Amniotic stem cell (primary cell): ENCODE data around the gene EVI5.
"Not testable (repeated sequence)": the region's sequence is repeated elsewhere in the genome, so short reads cannot be mapped to it uniquely, and the experiment has no call there.

Experiments
- DNase-seq: peaks from one replicate; lab custom pipeline; 2025; lab: John Stamatoyannopoulos, UW

EVI5 gene

DNA sequence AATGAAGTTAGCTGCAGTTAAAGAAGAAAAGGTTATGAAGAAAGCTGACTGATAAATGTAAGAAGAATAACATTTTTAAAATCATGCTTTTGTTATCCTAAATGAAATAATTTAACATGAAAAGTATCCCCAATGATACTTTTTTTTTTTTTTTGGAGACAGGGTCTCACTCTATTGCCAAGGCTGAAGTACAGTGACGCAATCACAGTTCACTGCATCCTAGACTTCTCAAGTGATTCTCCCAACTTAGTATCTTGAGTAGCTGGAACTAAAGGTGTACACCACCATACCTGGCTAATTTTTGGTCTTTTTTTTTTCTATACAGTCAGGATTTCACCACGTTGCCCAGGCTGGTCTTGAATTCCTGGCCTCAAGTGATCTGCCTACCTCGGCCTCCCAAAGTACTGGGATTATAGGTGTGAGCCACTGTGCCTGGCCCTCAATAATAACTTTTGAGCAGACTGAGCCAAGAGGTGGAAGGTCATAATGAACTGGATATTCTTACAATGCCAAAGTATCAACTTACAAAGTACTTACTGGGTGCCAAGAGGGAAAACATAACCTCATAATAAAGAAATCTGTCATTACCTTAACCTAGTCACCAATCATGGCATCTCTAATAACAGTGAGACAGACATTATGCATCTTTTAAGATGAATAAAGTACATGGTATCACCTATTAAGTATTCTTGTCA lies 94.5 kb downstream of the EVI5 start:
- no peak for DNase-seq

DNA sequence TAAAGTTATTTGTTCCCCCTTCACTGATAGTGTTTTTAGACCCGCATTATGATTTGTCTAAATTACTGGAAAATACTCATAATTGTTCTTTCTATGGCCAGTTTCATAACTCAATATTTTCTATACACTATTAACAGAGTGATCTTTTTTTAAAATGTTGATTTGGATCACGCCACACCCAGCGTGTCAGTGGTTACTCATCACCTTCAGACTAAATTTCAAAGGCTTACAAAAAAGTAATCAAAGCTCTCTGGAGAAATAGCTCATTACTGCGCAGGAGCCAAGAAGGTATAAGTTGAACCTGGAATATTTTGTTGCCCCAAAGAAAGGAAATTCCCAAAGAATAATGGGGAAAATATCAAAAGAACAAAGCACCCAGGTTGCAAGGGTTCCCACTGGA lies 104.9 kb downstream of the EVI5 start:
- no peak for DNase-seq

DNA sequence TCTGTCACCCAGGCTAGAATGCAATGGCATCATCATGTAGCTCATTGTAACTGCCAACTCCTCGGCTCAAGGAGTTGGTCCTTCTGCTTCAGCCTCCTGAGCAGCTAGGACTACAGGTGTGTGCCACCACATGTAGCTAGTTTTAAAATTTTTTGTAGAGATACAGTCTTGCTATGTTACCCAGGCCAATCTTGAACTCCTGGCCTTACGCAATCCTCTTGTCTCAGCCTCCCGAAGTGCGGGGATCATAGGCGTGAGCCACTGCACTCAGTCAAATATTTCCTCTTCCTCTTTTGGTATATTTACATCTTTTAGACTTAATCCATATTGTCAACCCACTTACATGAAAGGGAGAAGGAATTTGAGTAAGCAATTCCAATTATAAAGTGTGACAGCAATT lies 121.1 kb downstream of the EVI5 start:
- DNase-seq, result no peak

DNA sequence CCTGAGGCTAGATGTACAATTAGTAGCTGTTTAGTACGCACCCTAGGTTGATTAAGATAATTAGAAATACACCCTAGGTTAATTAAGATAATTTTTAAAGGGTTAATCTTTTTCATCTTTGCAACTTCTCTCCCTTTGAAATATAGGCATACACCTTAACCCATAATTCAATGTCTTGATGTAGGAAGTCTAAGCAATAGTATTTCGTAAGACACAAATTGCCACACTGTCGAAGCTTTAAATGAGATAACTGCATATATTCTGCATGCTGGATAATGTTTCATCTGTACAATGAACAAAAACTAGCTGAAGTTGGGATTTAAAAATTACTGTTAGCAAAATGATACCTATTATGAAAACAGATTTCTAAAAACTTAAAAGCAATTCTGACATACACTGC lies 122.9 kb downstream of the EVI5 start:
- DNase-seq, result no peak

DNA sequence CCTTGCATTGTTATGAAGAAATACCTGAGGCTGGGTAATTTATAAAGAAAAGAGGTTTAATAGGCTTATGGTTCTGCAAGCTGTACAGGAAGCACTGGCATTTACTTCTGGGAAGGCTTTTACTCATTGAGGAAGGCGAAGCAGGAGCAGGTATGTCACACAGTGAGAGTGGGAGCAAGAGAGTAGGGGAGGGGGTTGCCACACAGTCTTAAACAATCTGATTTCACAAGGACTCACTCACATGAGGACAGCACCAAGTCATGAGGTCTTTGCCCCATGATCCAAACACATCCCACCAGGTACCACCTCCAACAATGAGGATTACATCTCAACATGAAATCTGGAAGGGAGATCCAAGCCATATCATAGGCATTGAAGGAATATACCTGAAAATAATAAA lies 127.2 kb downstream of the EVI5 start:
- DNase-seq, result no peak

DNA sequence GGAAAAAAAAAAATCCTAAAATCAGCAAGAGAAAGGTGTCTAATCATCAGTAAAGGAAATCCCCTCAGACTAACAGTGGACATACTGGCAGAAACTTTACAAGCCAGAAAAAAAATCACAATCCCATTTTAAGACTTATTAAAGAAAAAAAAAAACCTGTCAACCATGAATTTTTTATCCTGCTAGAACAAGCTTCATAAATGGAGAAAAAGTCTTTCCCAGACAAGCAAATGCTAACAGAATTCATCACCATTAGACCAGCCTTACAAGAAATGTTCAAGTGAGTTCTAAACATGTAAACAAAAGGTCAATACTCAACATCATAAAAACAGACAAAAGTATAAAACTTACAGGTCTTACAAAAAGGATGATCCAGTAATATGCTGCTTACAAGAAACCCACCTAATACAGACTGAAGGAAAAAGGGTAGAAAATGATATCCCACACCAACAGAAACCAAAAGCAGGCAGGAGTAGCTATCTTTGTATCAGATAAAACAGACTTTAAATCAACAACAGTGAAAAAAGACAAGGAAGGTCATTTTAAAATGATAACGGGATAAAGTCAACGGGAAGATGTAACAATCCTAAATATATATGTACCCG lies 129.6 kb downstream of the EVI5 start:
- DNase-seq, result no peak

DNA sequence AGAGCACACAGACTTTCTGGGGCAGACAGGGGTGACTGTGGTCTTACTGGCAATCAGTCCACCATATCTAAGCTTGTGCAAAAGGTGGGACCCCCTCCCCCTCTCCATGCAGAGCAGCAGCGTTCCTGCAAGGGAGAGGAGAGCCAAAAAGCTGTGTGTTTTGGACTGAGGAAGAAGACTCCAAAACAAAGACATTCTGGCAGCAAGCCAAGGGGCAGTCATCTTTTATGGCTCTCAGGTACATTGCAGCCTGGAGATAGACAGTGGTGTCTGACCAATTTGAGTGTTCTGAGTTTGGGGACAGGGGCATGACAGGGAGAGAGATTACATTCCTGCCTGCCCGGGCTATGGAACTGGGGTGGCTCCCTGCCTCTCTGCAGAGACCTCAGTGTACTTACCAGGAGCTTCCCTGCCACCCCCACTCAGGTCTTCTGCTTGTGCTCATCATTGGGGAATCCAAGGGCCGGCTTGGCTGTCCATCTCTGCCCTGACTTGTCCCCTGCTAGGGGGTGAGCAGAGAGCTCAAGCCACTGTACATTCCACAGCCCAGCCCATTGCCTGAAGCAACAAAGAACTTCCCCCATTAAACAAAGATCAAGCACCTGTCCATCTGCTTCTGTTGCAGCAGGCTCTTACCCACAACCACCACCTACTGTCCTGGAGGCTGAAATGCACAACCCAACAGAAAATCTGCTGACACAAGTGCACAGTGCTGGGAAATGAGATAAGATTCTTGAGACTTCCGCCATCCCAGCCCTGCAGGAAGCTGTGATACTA lies 131.1 kb downstream of the EVI5 start:
- no peak for DNase-seq

DNA sequence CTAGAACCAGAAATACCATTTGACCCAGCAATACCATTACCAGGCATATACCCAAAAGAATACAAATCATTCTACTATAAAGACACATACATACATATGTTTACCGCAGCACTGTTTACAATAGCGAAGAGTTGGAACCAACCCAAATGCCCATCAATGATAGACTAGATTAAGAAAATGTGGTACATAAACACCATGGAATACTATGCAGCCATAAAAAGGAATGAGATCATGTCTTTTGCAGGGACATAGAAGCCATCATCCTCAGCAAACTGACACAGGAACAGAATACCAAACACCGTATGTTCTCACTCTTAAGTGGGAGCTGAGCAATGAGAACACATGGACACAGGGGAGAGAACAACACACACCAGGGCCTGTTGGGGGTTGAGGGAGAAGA lies 144.2 kb downstream of the EVI5 start:
- not testable (repeated sequence) for DNase-seq

DNA sequence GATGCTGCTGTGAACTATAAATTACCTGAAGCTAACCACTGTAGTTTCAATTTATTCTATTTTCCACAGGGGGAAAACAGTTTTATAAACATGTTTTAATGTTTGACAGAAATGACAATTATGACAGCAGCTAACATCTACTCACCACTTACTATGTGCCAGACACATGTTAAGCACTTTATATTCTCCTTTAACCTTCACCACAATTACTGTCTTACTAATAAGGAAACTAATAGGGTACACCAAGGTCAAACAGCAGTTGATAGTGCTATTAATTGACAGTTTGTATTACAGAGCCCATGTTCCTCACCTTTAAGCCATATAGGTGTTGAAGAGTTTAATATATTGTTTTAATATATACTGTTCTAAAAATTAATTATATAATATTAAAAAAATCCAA lies 146.4 kb downstream of the EVI5 start:
- no peak for DNase-seq

DNA sequence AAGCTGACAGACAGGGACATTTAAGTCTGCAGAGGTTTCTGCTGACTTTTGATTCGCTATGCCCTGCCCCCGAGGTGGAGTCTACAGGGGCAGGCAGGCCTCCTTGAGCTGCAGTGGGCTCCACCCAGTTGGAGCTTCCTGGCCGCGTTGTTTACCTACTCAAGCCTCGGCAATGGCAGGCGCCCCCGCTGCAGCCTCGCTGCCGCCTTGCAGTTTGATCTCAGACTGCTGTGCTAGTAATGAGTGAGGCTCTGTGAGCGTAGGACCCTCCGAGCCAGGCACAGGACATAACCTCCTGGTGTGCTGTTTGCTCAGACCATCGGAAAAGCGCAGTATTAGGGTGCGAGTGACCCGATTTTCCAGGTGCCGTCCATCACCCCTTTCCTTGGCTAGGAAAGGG lies 149.7 kb downstream of the EVI5 start:
- DNase-seq, result not testable (repeated sequence)

DNA sequence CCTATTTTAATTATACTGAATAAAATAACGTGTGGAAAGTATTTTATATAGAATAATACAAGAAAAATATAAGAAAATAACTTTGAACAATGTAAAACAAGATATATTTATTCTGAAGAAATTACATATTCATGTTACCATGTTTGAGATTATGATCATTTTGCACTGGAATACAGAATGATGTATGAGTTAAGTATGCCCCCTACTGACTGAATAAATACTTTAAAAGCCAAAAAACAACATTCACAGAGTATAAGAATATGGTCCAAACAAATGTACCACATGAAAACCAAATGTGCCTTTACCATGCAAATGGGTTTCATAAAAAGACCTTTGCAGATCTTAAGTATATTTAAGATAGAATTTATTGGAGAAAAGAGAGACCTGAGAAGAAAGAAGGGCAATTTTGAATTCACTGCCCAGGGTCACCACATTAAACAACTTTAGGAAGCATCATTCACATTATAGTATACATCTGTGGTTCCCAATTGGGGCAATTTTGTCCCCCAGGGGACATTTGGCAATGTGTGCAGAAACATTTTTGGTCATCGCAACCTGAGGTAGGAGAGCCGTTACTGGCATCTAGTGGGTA lies 161.6 kb downstream of the EVI5 start:
- DNase-seq, result no peak

DNA sequence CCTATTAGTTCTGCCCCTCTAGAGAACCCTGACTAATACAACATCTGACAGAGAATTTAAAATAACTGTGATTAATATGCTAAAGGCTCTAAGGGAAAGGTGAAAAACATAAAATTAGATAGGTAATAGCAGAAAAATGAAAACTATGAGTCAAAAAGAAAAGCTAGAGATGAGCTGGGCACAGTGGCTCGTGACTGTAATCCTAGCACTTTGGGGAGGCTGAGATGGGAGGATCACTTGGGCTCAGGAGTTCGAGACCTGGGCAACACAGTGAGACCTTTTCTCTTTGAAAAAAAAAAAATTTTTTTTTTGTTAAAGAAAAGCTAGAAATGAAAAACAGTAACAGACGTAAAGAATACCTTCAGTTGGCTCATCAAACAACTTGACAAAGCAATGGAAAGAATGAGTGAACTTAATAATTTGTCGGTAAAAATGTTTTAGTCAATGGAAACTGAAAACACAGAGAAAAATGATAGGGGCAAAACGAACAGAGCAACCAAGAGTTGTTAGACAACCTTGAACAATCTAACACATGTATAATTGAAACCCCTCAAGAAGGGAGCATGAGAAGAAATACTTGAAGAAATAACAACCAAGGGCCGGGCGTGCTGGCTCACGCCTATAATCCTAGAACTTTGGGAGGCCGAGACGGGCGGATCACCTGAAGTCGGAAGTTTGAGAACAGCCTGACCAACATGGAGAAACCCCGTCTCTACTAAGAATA lies 165.3 kb downstream of the EVI5 start:
- DNase-seq, result no peak

DNA sequence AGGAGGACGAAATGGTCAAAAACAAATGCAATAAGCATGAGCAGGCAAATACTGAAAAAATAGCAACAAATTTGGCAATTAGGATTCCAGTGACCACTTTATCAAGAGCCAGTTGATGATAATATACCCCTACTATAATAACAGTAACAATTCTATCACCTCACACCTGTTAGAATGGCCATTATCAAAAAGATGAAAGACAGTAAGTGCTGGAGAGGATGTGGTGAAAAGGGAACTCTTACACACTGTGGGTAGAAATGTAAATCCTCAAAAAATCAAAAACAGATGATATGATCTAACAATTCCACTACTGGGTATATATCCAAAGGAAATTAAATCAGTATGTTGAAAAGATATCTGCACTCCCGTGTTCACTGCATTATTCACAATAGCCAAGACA lies 183.9 kb downstream of the EVI5 start:
- no peak for DNase-seq

DNA sequence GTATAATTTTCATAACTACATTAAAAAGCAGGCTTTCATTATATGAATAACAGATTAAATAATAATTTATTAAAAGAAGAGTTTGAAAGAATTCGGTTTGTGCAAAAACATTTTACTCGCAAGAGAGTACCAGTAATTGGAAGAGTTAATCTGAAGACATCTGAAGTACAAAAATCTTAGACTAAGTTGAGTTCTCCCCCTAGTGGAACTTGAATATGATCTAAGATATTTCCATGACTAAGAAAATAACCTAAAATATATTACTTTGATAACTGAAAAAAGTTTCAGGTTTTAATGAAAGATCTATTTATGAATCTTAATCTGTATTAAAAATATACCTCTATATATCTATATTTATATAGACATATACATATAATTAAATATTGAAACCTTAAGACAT lies 185.7 kb downstream of the EVI5 start:
- no peak for DNase-seq

DNA sequence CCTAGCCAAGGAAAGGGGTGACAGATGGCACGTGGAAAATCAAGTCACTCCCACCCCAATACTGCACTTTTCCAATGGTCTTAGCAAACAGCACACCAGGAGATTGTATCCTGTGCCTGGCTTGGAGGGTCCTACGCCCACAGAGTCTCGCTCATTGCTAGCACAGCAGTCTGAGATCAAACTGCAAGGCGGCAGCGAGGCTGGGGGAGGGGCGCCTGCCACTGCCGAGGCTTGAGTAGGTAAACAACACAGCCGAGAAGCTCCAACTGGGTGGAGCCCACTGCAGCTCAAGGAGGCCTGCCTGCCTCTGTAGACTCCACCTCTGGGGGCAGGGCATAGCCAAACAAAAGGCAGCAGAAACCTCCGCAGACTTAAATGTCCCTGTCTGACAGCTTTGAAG lies 195.5 kb downstream of the EVI5 start:
- not testable (repeated sequence) for DNase-seq

DNA sequence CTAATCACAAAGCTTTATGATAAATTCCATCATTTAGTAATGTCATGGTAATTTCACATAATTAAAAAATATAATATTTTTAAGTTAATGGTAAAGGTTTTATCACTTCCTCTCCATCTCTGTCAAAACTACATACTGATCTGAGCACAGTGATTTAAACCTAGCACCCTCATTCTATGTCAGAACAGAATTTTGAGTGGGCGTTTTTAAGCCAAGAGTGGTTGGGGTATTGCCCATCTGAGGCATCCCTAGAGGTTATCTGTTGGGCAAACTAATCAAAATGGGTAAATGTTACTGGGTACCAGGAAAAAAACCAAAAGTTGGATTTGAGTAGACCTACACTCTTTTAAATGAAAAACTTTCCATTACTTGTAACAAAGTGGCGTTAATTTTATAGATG lies 197.5 kb downstream of the EVI5 start:
- no peak for DNase-seq

DNA sequence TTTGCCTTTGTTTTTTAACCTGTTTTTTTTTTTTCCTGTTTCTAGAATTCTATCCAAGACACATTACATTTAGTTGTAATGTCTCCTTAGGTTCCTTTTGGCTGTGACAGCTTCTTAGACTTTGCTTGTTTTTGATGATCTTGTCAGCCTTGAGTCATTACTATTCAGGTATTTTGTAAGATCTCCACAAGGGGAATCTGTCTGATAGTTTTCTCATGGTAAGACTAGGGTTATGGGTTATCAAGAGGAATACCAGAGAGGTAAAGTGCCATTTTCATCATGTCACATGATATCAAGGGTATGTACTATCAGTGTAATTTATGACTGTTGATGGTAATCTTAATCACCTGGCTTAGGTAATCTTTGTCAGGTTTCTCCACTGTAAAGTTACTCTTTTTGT lies 199.1 kb downstream of the EVI5 start:
- no peak for DNase-seq

DNA sequence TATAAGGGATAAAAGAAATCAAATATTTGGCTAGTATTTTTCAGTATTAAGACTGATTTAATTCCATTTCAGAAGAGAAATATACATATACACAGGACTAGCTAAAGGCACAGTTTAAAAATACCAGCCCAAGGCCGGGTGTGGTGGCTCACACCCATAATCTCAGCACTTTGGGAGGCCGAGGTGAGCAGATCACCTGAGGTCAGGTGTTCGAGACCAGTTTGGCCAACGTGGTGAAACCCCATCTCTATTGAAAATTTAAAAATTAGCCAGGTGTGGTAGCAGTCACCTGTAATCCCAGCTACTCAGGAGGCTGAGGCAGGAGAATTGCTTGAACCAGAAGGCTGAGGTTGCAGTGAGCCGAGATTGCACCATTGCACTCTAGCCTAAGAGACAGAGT lies 200.1 kb downstream of the EVI5 start:
- not testable (repeated sequence) for DNase-seq

DNA sequence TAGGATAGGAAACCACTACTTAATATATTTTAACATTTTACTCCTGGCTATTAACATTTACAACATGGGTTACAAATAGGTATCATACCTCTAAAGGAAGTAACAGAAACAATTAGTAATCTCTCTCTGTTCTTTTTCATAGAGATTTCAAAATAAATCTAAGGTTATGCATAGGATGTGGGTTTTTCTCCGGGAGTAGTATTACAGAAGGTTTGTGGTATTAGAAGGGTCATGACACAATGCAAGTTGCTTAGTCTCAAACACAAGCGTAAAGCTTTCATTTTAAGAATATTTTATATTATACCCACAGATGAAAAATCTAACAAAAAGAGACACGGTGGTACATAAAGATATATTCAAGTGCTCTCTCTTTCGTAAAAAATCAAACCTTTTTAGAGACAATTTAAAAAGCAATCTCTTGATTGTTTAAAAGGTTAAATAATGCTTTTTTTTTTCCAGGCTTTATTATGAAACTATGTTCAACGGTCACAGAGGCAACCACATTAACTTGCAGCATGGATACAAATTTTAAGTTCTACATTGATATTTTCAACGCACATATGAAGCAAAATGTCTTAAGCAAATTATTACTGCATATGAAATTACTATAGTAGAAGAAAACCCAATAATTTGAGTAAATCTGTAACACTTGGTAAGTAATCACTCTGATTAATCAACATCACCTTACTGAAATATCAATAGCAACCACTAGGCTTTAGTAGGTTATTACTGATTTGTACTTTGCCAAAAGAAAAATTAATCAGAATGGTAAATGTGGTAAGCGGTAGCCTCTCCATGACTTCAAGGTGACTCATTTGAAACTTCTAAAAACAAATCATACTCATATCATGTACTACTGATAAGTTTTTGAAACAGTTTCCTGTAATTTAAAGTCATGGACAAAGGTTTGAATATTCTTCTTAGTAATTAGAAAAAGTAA lies 200.8 kb downstream of the EVI5 start:
- no peak for DNase-seq

DNA sequence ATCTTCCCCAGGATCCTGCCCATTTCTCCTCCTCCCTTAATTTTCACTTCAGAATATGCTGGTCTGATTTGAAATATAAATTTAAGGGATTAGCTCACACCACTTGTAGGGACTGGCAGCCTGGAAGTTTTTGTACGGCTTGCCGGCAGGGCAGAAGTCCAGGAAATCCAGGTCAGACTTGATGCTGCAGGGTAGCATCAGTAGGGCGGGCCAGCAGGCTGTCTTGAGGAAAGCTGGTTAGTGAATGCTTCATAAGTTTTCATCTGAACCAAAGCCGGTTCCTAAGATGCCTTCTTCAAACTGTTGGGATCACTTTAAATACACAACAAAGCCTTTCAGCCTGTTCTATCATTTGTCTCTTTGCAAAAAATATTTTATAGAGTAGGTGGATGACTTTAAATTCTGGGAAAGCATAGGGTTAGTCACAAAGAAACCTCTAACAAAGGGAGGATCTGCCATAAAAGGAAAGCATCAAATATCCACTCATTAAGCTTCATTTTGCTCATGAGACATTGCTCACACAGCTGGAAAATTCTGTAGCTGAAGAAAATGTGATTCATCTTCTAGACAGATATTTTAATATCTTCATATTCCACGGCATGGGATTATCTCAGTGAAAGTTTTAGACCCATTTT lies 207.5 kb downstream of the EVI5 start:
- no peak for DNase-seq

DNA sequence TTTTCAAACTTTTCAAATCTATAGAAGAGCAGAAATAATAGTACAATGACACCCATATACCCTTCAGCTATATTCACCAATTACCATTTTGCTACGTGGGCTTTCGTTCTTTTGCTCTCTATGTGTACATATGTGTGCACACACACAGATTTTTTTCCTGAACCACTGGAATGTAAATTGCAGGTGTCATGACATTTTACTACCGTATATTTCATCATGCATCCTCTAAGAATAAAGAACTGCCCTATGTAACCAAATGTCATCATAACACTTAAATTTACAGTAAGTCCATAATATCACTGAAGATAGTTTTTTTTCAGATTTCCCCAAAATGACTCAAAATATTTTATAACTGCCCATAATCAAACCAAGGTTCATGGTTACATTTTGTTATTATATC lies 209.8 kb downstream of the EVI5 start:
- DNase-seq, result no peak
